Endothelial cell of umbilical vein (primary cell): ENCODE results near the gene TENM4. TPM values are rescaled to one million over a fixed set of nuclear protein-coding genes. Genes with fewer than 3 reads are reported as not detected.

Experiments used
- BruUV-seq: library from RNA; stranded (reverse); fragments of 400-500 nt; replicated peaks from 2 replicates; lab custom pipeline; 2021; lab: Mats Ljungman, UMichigan
- CTCF ChIA-PET: fragments of 300-600, 350-600 bp; sonication (Branson Sonifier 250); formaldehyde crosslinking; loops from one replicate; lab custom pipeline; 2021; ENCODE audit warnings: antibody characterized with exemption, inconsistent platforms; lab: Charles Lee
- POLR2A ChIA-PET: fragments of 300-600, 350-600 bp; sonication (Branson Sonifier 250); formaldehyde crosslinking; loops from one replicate; lab custom pipeline; 2021; ENCODE audit warnings: antibody characterized with exemption, inconsistent platforms; lab: Charles Lee
- DNase-seq: peaks from one replicate; pipeline ENCODE4 v3.0.0-alpha.2; 2011; ENCODE audit warnings: low read depth, low spot score
- FAIRE-seq: peaks from 2 replicates; lab custom pipeline; 2011; peaks lifted over from hg19 to GRCh38; lab: Jason Lieb, UNC
- H2AFZ ChIP-seq: 2 replicates; pipeline ENCODE4 v1.6.0; 2012; ENCODE audit warnings: low read depth, low read length, control low read depth, inconsistent platforms
- H3K27ac ChIP-seq: 2 replicates; pipeline ENCODE4 v1.5.1; 2011; ENCODE audit warnings: low read depth, mild to moderate bottlenecking, control low read depth, low read length, moderate library complexity; ENCODE audit not compliant: insufficient read depth
- H3K27me3 ChIP-seq, 2 experiments: 2 replicates each; pipeline versions ENCODE4 v1.6.0 to v1.6.1; 2011; ENCODE audit warnings: low read length in 2 of 2, mixed read lengths in 1 of 2; ENCODE audit not compliant: control insufficient read depth in 2 of 2, insufficient read depth in 2 of 2
- H3K36me3 ChIP-seq, 2 experiments: 2 replicates in 1 of 2; 3 replicates in 1 of 2; pipeline ENCODE4 v1.5.1; 2011; ENCODE audit warnings: low read length in 2 of 2, mild to moderate bottlenecking in 1 of 2, moderate library complexity in 1 of 2; ENCODE audit not compliant: control insufficient read depth in 2 of 2, insufficient read depth in 2 of 2; ENCODE audit errors: extremely low read depth in 1 of 2
- H3K4me1 ChIP-seq: 3 replicates; pipeline ENCODE4 v1.5.1; 2011; ENCODE audit warnings: mild to moderate bottlenecking, low read length; ENCODE audit not compliant: control insufficient read depth, insufficient read depth; ENCODE audit errors: extremely low read depth
- H3K4me2 ChIP-seq: 2 replicates; pipeline ENCODE4 v1.6.1; 2011; ENCODE audit warnings: low read length, control low read depth, mixed read lengths; ENCODE audit not compliant: insufficient read depth
- H3K4me3 ChIP-seq, 3 experiments: fragments of 200-600 bp in 1 of 3; sonication (generic), shearing (Covaris generic) in 1 of 3; replicated peaks in 1 of 3; 2 replicates each; pipeline ENCODE4 v1.5.1; 2011 to 2016; ENCODE audit warnings: control low read depth in 3 of 3, low read length in 3 of 3, mild to moderate bottlenecking in 2 of 3, inconsistent platforms in 1 of 3, low read depth in 1 of 3, moderate library complexity in 1 of 3; ENCODE audit not compliant: insufficient read depth in 1 of 3
- H3K79me2 ChIP-seq: 2 replicates; pipeline ENCODE4 v1.6.0; 2012; ENCODE audit warnings: low read length, inconsistent platforms; ENCODE audit not compliant: control insufficient read depth, insufficient read depth
- H3K9ac ChIP-seq: replicated peaks from 2 replicates; pipeline ENCODE3; 2011; ENCODE audit warnings: low read length, control low read depth; ENCODE audit not compliant: insufficient read depth; ENCODE audit errors: extremely low read depth
- H3K9me1 ChIP-seq: replicated peaks from 3 replicates; pipeline ENCODE4 v1.6.0; 2011; ENCODE audit warnings: mild to moderate bottlenecking, low read length; ENCODE audit not compliant: control insufficient read depth, insufficient read depth; ENCODE audit errors: extremely low read depth
- H3K9me3 ChIP-seq: replicated peaks from 2 replicates; pipeline ENCODE4 v1.5.1; 2012; ENCODE audit warnings: low read length, inconsistent platforms; ENCODE audit not compliant: control insufficient read depth, insufficient read depth
- H4K20me1 ChIP-seq: replicated peaks from 2 replicates; pipeline ENCODE3; 2011; ENCODE audit warnings: mild to moderate bottlenecking, low read length; ENCODE audit not compliant: control insufficient read depth, insufficient read depth; ENCODE audit errors: extremely low read depth
- EZH2 ChIP-seq: IDR thresholded peaks from 2 replicates; pipeline ENCODE4 v1.6.1; 2012; ENCODE audit warnings: borderline replicate concordance, low read depth, mild to moderate bottlenecking, moderate library complexity, low read length, inconsistent platforms; ENCODE audit not compliant: severe bottlenecking
- FOS ChIP-seq: IDR thresholded peaks from 2 replicates; pipeline ENCODE4 v1.6.1; 2011; ENCODE audit warnings: mild to moderate bottlenecking, low read length, moderate library complexity, borderline replicate concordance; ENCODE audit not compliant: insufficient read depth
- GATA2 ChIP-seq: IDR thresholded peaks from 2 replicates; pipeline ENCODE4 v1.7.0; 2011; ENCODE audit warnings: low read depth, mild to moderate bottlenecking, moderate library complexity, mixed read lengths, low read length; ENCODE audit not compliant: insufficient read length, insufficient read depth
- JUN ChIP-seq: IDR thresholded peaks from 2 replicates; pipeline ENCODE4 v1.6.1; 2011; ENCODE audit warnings: borderline replicate concordance, low read depth; ENCODE audit not compliant: insufficient read length, insufficient read depth
- MYC ChIP-seq: IDR thresholded peaks from one replicate; pipeline ENCODE4 v1.6.1; 2011; ENCODE audit warnings: mild to moderate bottlenecking, low read depth, low read length
- POLR2A ChIP-seq: IDR thresholded peaks from 2 replicates; pipeline ENCODE4 v1.6.1; 2012; ENCODE audit warnings: low read depth, mild to moderate bottlenecking, control low read depth, low read length
- POLR2AphosphoS5 ChIP-seq: IDR thresholded peaks from 2 replicates; pipeline ENCODE4 v1.6.1; 2012; ENCODE audit warnings: low read depth, mild to moderate bottlenecking, control low read depth, low read length, moderate library complexity; ENCODE audit not compliant: insufficient read depth
- dilution Hi-C: fragments of 300-500 bp; cut with MboI; formaldehyde crosslinking; loops from one replicate; pipeline ENCODE4 v1.15.0; 2019; ENCODE audit warnings: low sequenced_read_pairs; ENCODE audit not compliant: extremely low pct_ligation_motif_present
- intact Hi-C: fragments of 100-400 bp; cut with micrococcal nuclease; formaldehyde crosslinking; loops from one replicate; pipeline ENCODE4 v1.10.0; 2022
- polyA plus RNA-seq, 4 experiments: library from polyadenylated mRNA; depleted of rRNA in 3 of 4; stranded (reverse) in 3 of 4; unstranded in 1 of 4; fragments of >200 nt; gene quantifications; 2 replicates each; pipeline versions ENCODE4 v1.2.1 to v1.2.3, GENCODE V29; 2011 to 2012; ENCODE audit warnings: missing spikeins in 1 of 4
- total RNA-seq: library from RNA; stranded (reverse); gene quantifications from 2 replicates; pipeline ENCODE4 v1.2.3, GENCODE V29; 2021
- TF ChIP-seq, protein P1 (sequence below), 2 donors: IDR thresholded peaks; 1 replicate in 1 of 2; 2 replicates in 1 of 2; pipeline ENCODE4 v1.5.1; 2011; ENCODE audit warnings: low read length in 2 of 2, mild to moderate bottlenecking in 2 of 2, moderate library complexity in 2 of 2, control low read depth in 1 of 2, inconsistent platforms in 1 of 2, low read depth in 1 of 2; ENCODE audit not compliant: insufficient read depth in 1 of 2; ENCODE audit errors: extremely low read depth in 1 of 2
- TF ChIP-seq, protein P2 (sequence below): IDR thresholded peaks from 2 replicates; pipeline ENCODE4 v1.6.1; 2011; ENCODE audit not compliant: insufficient read depth, insufficient read length

The TENM4 gene
- total and polyA plus RNA-seq, 2 donors (not counting 3 experiments of a cell fraction or from before 2014, with no cell fraction given) = 0.06 to 0.27 TPM

DNA sequence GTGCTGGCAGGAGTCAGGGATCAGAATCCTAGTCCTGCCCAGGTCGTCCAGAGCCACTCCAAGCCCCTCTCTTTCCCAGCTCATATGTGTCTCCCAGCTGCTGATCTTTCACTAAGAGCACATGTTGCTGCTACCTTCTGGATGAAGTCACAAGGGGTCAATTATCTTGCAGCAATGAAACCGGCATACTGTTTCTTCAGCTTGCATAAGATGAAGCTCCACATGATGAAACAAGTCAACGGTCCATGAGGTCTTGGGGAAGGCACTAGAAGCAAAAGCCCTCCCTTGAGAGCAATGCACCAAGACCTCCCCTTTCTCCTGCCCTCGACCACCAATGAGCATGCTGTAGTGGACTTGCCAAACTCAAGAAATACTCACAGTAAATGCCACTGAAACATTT is 148.9 kb downstream of the TENM4 start:
- no peak overlapping the region for H3K27ac ChIP-seq
- DNase-seq (no peak), FAIRE-seq (no peak)
- H3K27me3 ChIP-seq = no peaks in the 10 kb centered on the region
- POLR2A ChIA-PET = no interaction called here
- dilution Hi-C loops (no loop called here), intact Hi-C loops (no loop called here)
- H3K4me3 ChIP-seq = no peak overlapping the region
- H4K20me1 ChIP-seq = no peaks in the 10 kb centered on the region
- TF ChIP-seq, protein P1, sequence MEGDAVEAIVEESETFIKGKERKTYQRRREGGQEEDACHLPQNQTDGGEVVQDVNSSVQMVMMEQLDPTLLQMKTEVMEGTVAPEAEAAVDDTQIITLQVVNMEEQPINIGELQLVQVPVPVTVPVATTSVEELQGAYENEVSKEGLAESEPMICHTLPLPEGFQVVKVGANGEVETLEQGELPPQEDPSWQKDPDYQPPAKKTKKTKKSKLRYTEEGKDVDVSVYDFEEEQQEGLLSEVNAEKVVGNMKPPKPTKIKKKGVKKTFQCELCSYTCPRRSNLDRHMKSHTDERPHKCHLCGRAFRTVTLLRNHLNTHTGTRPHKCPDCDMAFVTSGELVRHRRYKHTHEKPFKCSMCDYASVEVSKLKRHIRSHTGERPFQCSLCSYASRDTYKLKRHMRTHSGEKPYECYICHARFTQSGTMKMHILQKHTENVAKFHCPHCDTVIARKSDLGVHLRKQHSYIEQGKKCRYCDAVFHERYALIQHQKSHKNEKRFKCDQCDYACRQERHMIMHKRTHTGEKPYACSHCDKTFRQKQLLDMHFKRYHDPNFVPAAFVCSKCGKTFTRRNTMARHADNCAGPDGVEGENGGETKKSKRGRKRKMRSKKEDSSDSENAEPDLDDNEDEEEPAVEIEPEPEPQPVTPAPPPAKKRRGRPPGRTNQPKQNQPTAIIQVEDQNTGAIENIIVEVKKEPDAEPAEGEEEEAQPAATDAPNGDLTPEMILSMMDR (IDR thresholded peaks at IDR 0.05; ENCODE audit: extremely low read depth in 1 of 2, insufficient read depth in 1 of 2, low read depth in 1 of 2, low read length in 2 of 2) = no peak
- no peak for TF ChIP-seq POLR2A
- TF ChIP-seq POLR2AphosphoS5 = no peak
- TF ChIP-seq, protein P2, sequence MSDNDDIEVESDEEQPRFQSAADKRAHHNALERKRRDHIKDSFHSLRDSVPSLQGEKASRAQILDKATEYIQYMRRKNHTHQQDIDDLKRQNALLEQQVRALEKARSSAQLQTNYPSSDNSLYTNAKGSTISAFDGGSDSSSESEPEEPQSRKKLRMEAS = no peak
- no peak for TF ChIP-seq FOS
- no peak for TF ChIP-seq EZH2
- TF ChIP-seq JUN = no peak
- no peak for TF ChIP-seq MYC
- TF ChIP-seq GATA2 = no peak
- no TSS peak for BruUV-seq
- no peak overlapping the region for H3K4me2 ChIP-seq
- H3K79me2 ChIP-seq = no peaks in the 10 kb centered on the region
- no peak overlapping the region for H2AFZ ChIP-seq
- no peaks in the 10 kb centered on the region for H3K4me1 ChIP-seq
- no peaks in the 10 kb centered on the region for H3K9me1 ChIP-seq
- CTCF ChIA-PET = no interaction called here
- H3K9me3 ChIP-seq = peaks cover 2% of the 10 kb centered on the region
- no peak overlapping the region for H3K9ac ChIP-seq
- no peaks in the 10 kb centered on the region for H3K36me3 ChIP-seq
